COLO668 (cell line): ENCODE data around the gene INO80B.
A peak's percentile ranks its signal among the peaks of the same experiment; 100 is the strongest.

Experiments
- DNase-seq: peaks from one replicate; lab custom pipeline; 2025; ENCODE audit not compliant: unreplicated experiment; lab: John Stamatoyannopoulos, UW

Gene INO80B

GRCh38 chr2:74500578-74500946 lies 45.7 kb downstream of the INO80B start:
- DNase-seq, result no peak

- no peak for DNase-seq
These were observed 46.6 kb downstream of the INO80B start for GRCh38 chr2:74501335-74502071.

- DNase-seq, result peak; percentile 37
These were observed 47.3 kb downstream of the INO80B start for GRCh38 chr2:74502147-74502719.

GRCh38 chr2:74502720-74503505 lies 48.0 kb downstream of the INO80B start:
- DNase-seq, result peak; percentile 64

- no peak for DNase-seq
These were observed 48.9 kb downstream of the INO80B start for GRCh38 chr2:74503506-74504475.

- DNase-seq, result no peak
These were observed 49.7 kb downstream of the INO80B start for GRCh38 chr2:74504591-74504990.

GRCh38 chr2:74505448-74506246 lies 50.8 kb downstream of the INO80B start:
- no peak for DNase-seq

- DNase-seq, result peak; percentile 98
These were observed 52.4 kb downstream of the INO80B start, which contains the start of gene PCGF1 for GRCh38 chr2:74507145-74507925. Gene PCGF1 (minus strand): TSS chr2:74507695. CDS start chr2:74507668, 27 bp downstream.
